Measurements from ENCODE around the gene ZNF407. TPM values are rescaled to one million over a fixed set of nuclear protein-coding genes. Genes with fewer than 3 reads are reported as not detected.

The ZNF407 gene
- total RNA-seq, 1 experiment from 2014 or later, result 15.9 TPM

DNA sequence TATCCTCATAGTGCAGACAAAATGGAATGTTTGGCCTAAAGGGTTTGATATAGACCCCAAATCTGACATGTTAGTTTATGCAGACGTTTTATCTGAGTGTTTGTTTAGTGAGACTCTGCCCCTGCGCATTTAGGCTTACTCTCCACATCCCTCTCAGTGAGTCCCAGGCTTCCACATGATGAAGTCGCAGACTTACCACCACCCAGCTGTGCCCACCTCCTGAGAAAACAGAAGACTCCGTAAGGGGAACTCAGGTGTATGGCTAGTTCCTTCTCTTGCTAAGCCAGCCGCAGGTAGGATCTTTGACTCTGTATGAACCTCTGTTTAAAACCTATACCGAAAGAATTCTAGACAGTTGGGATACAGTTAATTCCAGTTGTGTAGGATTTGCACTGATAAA is 338.7 kb downstream of the ZNF407 start:
- intact Hi-C loops (cut with micrococcal nuclease; ENCODE audit: unreplicated experiment), result no loop called here
- CTCF ChIA-PET, result no interaction called here

DNA sequence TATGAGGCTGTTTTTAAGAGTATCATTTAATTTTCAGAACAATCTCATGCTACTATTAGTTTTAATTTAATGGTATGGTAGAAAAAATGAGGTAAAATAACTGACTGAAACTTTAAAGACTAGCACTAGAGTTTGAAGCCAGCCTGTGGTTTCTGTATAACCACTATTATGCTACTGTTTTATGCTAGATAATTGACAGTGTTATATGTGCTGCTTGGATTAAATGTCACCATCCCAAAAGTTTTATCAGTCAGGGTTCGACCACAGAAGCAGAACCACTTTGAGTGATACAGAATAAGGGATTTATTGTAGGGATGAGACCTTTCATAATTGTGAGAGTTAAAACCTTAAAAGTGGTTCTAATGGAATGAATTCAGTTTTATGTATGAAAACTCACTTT is 339.6 kb downstream of the ZNF407 start:
- ChIA-PET POLR2A (ENCODE audit: low non-redundant PET) (no interaction called here), CTCF (no interaction called here)
- Histone ChIP-seq H3K4me1 (ENCODE audit: insufficient read depth, low read length, poor library complexity, severe bottlenecking) (no peaks in the 10 kb centered on the region), H3K36me3 (ENCODE audit: insufficient read depth, low read length, poor library complexity, severe bottlenecking) (no peaks in the 10 kb centered on the region), H3K4me3 (ENCODE audit: low read depth, low read length, poor library complexity, severe bottlenecking) (no peak overlapping the region), H3K27me3 (replicated peaks; ENCODE audit: insufficient read depth, low read depth, low read length, poor library complexity) (no peaks in the 10 kb centered on the region), H3K9me3 (ENCODE audit: low read depth, low read length, poor library complexity, severe bottlenecking) (no peaks in the 10 kb centered on the region), H3K27ac (ENCODE audit: low read depth, low read length, poor library complexity, severe bottlenecking) (no peak overlapping the region)
- no peak for DNase-seq (ENCODE audit: low spot score)
- TF ChIP-seq, protein P1, sequence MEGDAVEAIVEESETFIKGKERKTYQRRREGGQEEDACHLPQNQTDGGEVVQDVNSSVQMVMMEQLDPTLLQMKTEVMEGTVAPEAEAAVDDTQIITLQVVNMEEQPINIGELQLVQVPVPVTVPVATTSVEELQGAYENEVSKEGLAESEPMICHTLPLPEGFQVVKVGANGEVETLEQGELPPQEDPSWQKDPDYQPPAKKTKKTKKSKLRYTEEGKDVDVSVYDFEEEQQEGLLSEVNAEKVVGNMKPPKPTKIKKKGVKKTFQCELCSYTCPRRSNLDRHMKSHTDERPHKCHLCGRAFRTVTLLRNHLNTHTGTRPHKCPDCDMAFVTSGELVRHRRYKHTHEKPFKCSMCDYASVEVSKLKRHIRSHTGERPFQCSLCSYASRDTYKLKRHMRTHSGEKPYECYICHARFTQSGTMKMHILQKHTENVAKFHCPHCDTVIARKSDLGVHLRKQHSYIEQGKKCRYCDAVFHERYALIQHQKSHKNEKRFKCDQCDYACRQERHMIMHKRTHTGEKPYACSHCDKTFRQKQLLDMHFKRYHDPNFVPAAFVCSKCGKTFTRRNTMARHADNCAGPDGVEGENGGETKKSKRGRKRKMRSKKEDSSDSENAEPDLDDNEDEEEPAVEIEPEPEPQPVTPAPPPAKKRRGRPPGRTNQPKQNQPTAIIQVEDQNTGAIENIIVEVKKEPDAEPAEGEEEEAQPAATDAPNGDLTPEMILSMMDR (conservative IDR thresholded peaks at IDR 0.05; ENCODE audit: low read depth, low read length), result no peak
- TF ChIP-seq EZH2 (IDR thresholded peaks at IDR 0.05; ENCODE audit: borderline replicate concordance, low read depth, low read length, poor library complexity, severe bottlenecking), result no peak
- intact Hi-C loops (cut with micrococcal nuclease; ENCODE audit: unreplicated experiment), result no loop called here
- BruUV-seq (replicated peaks), result no TSS peak

More for the DNA sequence above, 338.7 kb downstream of the ZNF407 start:
- Histone ChIP-seq H3K9me3 (ENCODE audit: low read depth, low read length, poor library complexity, severe bottlenecking) (no peaks in the 10 kb centered on the region), H3K27me3 (replicated peaks; ENCODE audit: insufficient read depth, low read depth, low read length, poor library complexity) (no peaks in the 10 kb centered on the region), H3K4me1 (ENCODE audit: insufficient read depth, low read length, poor library complexity, severe bottlenecking) (no peaks in the 10 kb centered on the region), H3K36me3 (ENCODE audit: insufficient read depth, low read length, poor library complexity, severe bottlenecking) (no peaks in the 10 kb centered on the region), H3K27ac (ENCODE audit: low read depth, low read length, poor library complexity, severe bottlenecking) (no peak overlapping the region), H3K4me3 (ENCODE audit: low read depth, low read length, poor library complexity, severe bottlenecking) (no peak overlapping the region)
- TF ChIP-seq EZH2 (IDR thresholded peaks at IDR 0.05; ENCODE audit: borderline replicate concordance, low read depth, low read length, poor library complexity, severe bottlenecking), result no peak
- TF ChIP-seq, protein P1 (conservative IDR thresholded peaks at IDR 0.05; ENCODE audit: low read depth, low read length), result no peak
- no TSS peak for BruUV-seq (replicated peaks)
- POLR2A ChIA-PET (ENCODE audit: low non-redundant PET), result no interaction called here
- DNase-seq (ENCODE audit: low spot score), result no peak

DNA sequence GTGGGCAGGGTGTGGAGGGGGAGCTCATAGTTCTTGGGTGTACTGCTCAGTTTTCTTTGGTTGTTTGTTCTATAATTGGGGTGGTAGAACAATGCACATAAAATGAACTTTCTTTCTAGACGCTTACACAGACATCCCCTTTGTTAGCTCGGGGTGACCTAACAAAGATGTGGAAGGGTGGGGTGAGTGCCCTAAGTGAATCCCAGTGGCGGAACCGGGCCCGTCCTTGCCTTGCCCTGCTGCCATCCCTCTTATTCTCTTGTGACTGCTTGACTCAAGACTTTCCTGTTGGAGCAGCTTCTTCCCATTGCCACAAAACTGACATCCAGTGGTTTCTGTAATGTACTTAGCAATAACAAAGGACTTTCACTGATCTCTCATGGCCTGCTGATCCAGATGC is 343.2 kb downstream of the ZNF407 start:
- Histone ChIP-seq H3K4me1 (ENCODE audit: insufficient read depth, low read length, poor library complexity, severe bottlenecking) (no peaks in the 10 kb centered on the region), H3K9me3 (ENCODE audit: low read depth, low read length, poor library complexity, severe bottlenecking) (no peaks in the 10 kb centered on the region), H3K4me3 (ENCODE audit: low read depth, low read length, poor library complexity, severe bottlenecking) (no peak overlapping the region), H3K27me3 (replicated peaks; ENCODE audit: insufficient read depth, low read depth, low read length, poor library complexity) (no peaks in the 10 kb centered on the region), H3K27ac (ENCODE audit: low read depth, low read length, poor library complexity, severe bottlenecking) (no peak overlapping the region), H3K36me3 (ENCODE audit: insufficient read depth, low read length, poor library complexity, severe bottlenecking) (no peaks in the 10 kb centered on the region)
- TF ChIP-seq, protein P1 (conservative IDR thresholded peaks at IDR 0.05; ENCODE audit: low read depth, low read length), result no peak
- TF ChIP-seq EZH2 (IDR thresholded peaks at IDR 0.05; ENCODE audit: borderline replicate concordance, low read depth, low read length, poor library complexity, severe bottlenecking), result no peak
- no TSS peak for BruUV-seq (replicated peaks)
- ChIA-PET CTCF (no interaction called here), POLR2A (ENCODE audit: low non-redundant PET) (no interaction called here)
- DNase-seq (ENCODE audit: low spot score), result no peak
- intact Hi-C loops (cut with micrococcal nuclease; ENCODE audit: unreplicated experiment), result no loop called here

All from A673 (cell line).